Measurements from ENCODE around the gene EHBP1.

The EHBP1 gene

GRCh38 chr2:63040586-63040985, 335.1 kb downstream of the EHBP1 start:
- Histone ChIP-seq H3K4me1 (ENCODE audit: control insufficient read depth, insufficient read depth, low read length) (peaks cover 8% of the 10 kb centered on the region; the same call in 1 of the 2 replicates), H3K27ac (ENCODE audit: extremely low read depth, low read depth, low read length) (no peak overlapping the region), H3K36me3 (ENCODE audit: control insufficient read depth in 2 of 2, insufficient read depth in 1 of 2, low read length in 2 of 2) (no peaks in the 10 kb centered on the region), H3K4me3 (ENCODE audit: low read depth, low read length) (no peak overlapping the region), H3K9me3 (ENCODE audit: control insufficient read depth, insufficient read depth, low read depth, low read length) (no peaks in the 10 kb centered on the region)
- POLR2A ChIA-PET = no interaction called here
- no peak for TF ChIP-seq ZNF341 (tag by site-specific recombination; IDR thresholded peaks at IDR 0.05; ENCODE audit: low read depth)
- TF ChIP-seq SCRT2 (tag by site-specific recombination; IDR thresholded peaks at IDR 0.05) = peak; percentile 55
- CTCF ChIA-PET = no interaction called here

- Histone ChIP-seq H3K9me3 (ENCODE audit: control insufficient read depth, insufficient read depth, low read depth, low read length) (no peaks in the 10 kb centered on the region), H3K36me3 (ENCODE audit: control insufficient read depth in 2 of 2, insufficient read depth in 1 of 2, low read length in 2 of 2) (no peaks in the 10 kb centered on the region), H3K4me1 (ENCODE audit: control insufficient read depth, insufficient read depth, low read length) (peaks cover 8% of the 10 kb centered on the region; the same call in 1 of the 2 replicates), H3K27ac (ENCODE audit: extremely low read depth, low read depth, low read length) (no peak overlapping the region), H3K4me3 (ENCODE audit: low read depth, low read length) (no peak overlapping the region)
- POLR2A ChIA-PET = interaction anchor here (0.8 kb wide), 1 partner anchor 9 kb away, joined by 4 read pairs; the partner anchor contains the start of gene OTX1
- CTCF ChIA-PET = no interaction called here
- TF ChIP-seq, protein P1, sequence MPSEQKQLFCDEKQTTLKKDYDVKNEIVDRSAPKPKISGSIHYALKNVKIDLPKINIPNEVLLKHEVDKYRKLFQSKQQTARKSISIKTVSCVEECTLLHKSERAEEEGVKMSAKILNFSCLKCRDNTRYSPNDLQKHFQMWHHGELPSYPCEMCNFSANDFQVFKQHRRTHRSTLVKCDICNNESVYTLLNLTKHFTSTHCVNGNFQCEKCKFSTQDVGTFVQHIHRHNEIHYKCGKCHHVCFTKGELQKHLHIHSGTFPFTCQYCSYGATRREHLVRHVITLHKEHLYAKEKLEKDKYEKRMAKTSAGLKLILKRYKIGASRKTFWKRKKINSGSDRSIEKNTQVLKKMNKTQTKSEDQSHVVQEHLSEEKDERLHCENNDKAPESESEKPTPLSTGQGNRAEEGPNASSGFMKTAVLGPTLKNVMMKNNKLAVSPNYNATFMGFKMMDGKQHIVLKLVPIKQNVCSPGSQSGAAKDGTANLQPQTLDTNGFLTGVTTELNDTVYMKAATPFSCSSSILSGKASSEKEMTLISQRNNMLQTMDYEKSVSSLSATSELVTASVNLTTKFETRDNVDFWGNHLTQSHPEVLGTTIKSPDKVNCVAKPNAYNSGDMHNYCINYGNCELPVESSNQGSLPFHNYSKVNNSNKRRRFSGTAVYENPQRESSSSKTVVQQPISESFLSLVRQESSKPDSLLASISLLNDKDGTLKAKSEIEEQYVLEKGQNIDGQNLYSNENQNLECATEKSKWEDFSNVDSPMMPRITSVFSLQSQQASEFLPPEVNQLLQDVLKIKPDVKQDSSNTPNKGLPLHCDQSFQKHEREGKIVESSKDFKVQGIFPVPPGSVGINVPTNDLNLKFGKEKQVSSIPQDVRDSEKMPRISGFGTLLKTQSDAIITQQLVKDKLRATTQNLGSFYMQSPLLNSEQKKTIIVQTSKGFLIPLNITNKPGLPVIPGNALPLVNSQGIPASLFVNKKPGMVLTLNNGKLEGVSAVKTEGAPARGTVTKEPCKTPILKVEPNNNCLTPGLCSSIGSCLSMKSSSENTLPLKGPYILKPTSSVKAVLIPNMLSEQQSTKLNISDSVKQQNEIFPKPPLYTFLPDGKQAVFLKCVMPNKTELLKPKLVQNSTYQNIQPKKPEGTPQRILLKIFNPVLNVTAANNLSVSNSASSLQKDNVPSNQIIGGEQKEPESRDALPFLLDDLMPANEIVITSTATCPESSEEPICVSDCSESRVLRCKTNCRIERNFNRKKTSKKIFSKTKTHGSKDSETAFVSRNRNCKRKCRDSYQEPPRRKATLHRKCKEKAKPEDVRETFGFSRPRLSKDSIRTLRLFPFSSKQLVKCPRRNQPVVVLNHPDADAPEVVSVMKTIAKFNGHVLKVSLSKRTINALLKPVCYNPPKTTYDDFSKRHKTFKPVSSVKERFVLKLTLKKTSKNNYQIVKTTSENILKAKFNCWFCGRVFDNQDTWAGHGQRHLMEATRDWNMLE (tag by site-specific recombination; conservative IDR thresholded peaks at IDR 0.05; ENCODE audit: low read depth) = 0 out of 2 replicates have a peak, but pooled peaks have one; percentile 31
- TF ChIP-seq ZNF585B (tag by site-specific recombination; IDR thresholded peaks at IDR 0.05) (no peak), ZNF341 (tag by site-specific recombination; IDR thresholded peaks at IDR 0.05; ENCODE audit: low read depth) (no peak), SCRT1 (tag by site-specific recombination; IDR thresholded peaks at IDR 0.05; ENCODE audit: borderline replicate concordance) (no peak), TCF7L2 (IDR thresholded peaks at IDR 0.05; ENCODE audit: borderline replicate concordance, low read depth, low read length) (peak; percentile 86), SP3 (tag by site-specific recombination; IDR thresholded peaks at IDR 0.05) (no peak), MZF1 (tag by site-specific recombination; IDR thresholded peaks at IDR 0.05; ENCODE audit: borderline replicate concordance) (0 out of 2 replicates have a peak, but pooled peaks have one; percentile 45), ZBTB17 (tag by site-specific recombination; IDR thresholded peaks at IDR 0.05) (peak; percentile 59; the same call in 1 of the 2 replicates), ZNF596 (tag by site-specific recombination; IDR thresholded peaks at IDR 0.05) (no peak), FEZF1 (tag by site-specific recombination; IDR thresholded peaks at IDR 0.05) (peak; percentile 89), ZSCAN4 (tag by site-specific recombination; IDR thresholded peaks at IDR 0.05) (no peak), IKZF3 (tag by site-specific recombination; IDR thresholded peaks at IDR 0.05) (0 out of 2 replicates have a peak, but pooled peaks have one; percentile 17), ZNF510 (tag by site-specific recombination; IDR thresholded peaks at IDR 0.05; ENCODE audit: insufficient replicate concordance) (no peak)
- TF ChIP-seq, protein P2, sequence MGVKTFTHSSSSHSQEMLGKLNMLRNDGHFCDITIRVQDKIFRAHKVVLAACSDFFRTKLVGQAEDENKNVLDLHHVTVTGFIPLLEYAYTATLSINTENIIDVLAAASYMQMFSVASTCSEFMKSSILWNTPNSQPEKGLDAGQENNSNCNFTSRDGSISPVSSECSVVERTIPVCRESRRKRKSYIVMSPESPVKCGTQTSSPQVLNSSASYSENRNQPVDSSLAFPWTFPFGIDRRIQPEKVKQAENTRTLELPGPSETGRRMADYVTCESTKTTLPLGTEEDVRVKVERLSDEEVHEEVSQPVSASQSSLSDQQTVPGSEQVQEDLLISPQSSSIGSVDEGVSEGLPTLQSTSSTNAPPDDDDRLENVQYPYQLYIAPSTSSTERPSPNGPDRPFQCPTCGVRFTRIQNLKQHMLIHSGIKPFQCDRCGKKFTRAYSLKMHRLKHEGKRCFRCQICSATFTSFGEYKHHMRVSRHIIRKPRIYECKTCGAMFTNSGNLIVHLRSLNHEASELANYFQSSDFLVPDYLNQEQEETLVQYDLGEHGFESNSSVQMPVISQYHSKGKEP (tag by site-specific recombination; IDR thresholded peaks at IDR 0.05) = no peak
- TF ChIP-seq, protein P3, sequence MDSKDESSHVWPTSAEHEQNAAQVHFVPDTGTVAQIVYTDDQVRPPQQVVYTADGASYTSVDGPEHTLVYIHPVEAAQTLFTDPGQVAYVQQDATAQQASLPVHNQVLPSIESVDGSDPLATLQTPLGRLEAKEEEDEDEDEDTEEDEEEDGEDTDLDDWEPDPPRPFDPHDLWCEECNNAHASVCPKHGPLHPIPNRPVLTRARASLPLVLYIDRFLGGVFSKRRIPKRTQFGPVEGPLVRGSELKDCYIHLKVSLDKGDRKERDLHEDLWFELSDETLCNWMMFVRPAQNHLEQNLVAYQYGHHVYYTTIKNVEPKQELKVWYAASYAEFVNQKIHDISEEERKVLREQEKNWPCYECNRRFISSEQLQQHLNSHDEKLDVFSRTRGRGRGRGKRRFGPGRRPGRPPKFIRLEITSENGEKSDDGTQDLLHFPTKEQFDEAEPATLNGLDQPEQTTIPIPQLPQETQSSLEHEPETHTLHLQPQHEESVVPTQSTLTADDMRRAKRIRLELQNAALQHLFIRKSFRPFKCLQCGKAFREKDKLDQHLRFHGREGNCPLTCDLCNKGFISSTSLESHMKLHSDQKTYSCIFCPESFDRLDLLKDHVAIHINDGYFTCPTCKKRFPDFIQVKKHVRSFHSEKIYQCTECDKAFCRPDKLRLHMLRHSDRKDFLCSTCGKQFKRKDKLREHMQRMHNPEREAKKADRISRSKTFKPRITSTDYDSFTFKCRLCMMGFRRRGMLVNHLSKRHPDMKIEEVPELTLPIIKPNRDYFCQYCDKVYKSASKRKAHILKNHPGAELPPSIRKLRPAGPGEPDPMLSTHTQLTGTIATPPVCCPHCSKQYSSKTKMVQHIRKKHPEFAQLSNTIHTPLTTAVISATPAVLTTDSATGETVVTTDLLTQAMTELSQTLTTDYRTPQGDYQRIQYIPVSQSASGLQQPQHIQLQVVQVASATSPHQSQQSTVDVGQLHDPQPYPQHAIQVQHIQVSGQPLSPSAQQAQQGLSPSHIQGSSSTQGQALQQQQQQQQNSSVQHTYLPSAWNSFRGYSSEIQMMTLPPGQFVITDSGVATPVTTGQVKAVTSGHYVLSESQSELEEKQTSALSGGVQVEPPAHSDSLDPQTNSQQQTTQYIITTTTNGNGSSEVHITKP (tag by site-specific recombination; IDR thresholded peaks at IDR 0.05) = 0 out of 2 replicates have a peak, but pooled peaks have one; percentile 26
- TF ChIP-seq, protein P4, sequence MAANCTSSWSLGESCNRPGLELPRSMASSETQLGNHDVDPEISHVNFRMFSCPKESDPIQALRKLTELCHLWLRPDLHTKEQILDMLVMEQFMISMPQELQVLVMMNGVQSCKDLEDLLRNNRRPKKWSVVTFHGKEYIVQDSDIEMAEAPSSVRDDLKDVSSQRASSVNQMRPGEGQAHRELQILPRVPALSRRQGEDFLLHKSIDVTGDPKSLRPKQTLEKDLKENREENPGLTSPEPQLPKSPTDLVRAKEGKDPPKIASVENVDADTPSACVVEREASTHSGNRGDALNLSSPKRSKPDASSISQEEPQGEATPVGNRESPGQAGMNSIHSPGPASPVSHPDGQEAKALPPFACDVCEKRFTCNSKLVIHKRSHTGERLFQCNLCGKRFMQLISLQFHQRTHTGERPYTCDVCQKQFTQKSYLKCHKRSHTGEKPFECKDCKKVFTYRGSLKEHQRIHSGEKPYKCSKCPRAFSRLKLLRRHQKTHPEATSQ (tag by site-specific recombination; IDR thresholded peaks at IDR 0.05) = no peak
- TF ChIP-seq, protein P5, sequence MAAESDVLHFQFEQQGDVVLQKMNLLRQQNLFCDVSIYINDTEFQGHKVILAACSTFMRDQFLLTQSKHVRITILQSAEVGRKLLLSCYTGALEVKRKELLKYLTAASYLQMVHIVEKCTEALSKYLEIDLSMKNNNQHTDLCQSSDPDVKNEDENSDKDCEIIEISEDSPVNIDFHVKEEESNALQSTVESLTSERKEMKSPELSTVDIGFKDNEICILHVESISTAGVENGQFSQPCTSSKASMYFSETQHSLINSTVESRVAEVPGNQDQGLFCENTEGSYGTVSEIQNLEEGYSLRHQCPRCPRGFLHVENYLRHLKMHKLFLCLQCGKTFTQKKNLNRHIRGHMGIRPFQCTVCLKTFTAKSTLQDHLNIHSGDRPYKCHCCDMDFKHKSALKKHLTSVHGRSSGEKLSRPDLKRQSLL (tag by site-specific recombination; IDR thresholded peaks at IDR 0.05) = no peak
Measured at GRCh38 chr2:63041592-63041991, 336.1 kb downstream of the EHBP1 start.
